ENCODE data around the gene KRTAP10-10.
"Not testable (repeated sequence)": the region's sequence is repeated elsewhere in the genome, so short reads cannot be mapped to it uniquely, and the experiment has no call there.

KRTAP10-10 gene

GRCh38 chr21:44601596-44602462 is 35.3 kb upstream of the KRTAP10-10 start:
- FAIRE-seq (no peak), DNase-seq (ENCODE audit: insufficient read length, low spot score) (no peak)

- FAIRE-seq (no peak), DNase-seq (ENCODE audit: insufficient read length, low spot score) (no peak)
These were observed 34.7 kb upstream of the KRTAP10-10 start for GRCh38 chr21:44602463-44602850.

- FAIRE-seq = no peak
These were observed 33.9 kb upstream of the KRTAP10-10 start for GRCh38 chr21:44603109-44603875.

GRCh38 chr21:44603911-44604310 is 33.2 kb upstream of the KRTAP10-10 start:
- FAIRE-seq = no peak
- no peak for DNase-seq (ENCODE audit: insufficient read length, low spot score)

More at GRCh38 chr21:44603109-44603875, 33.9 kb upstream of the KRTAP10-10 start:
- DNase-seq (ENCODE audit: insufficient read length, low spot score) = no peak

GRCh38 chr21:44606495-44606894 is 30.7 kb upstream of the KRTAP10-10 start:
- DNase-seq (ENCODE audit: insufficient read length, low spot score) (no peak), FAIRE-seq (no peak)

- FAIRE-seq (no peak), DNase-seq (ENCODE audit: insufficient read length, low spot score) (no peak)
These were observed 28.0 kb upstream of the KRTAP10-10 start for GRCh38 chr21:44609193-44609592.

GRCh38 chr21:44610157-44610843 is 26.9 kb upstream of the KRTAP10-10 start:
- not testable (repeated sequence) for DNase-seq (ENCODE audit: insufficient read length, low spot score); FAIRE-seq

GRCh38 chr21:44611551-44611950 is 25.6 kb upstream of the KRTAP10-10 start:
- no peak for FAIRE-seq
- DNase-seq (ENCODE audit: insufficient read length, low spot score) = no peak

- DNase-seq (ENCODE audit: insufficient read length, low spot score) = no peak
- no peak for FAIRE-seq
These were observed 25.1 kb upstream of the KRTAP10-10 start, which contains the start of gene KRTAP10-8 for GRCh38 chr21:44612029-44612486. Gene KRTAP10-8 (plus strand): TSS chr21:44612079. CDS start chr21:44612101, 22 bp downstream.

- DNase-seq (ENCODE audit: insufficient read length, low spot score) (no peak), FAIRE-seq (no peak)
These were observed 24.4 kb upstream of the KRTAP10-10 start for GRCh38 chr21:44612669-44613229.

- DNase-seq (ENCODE audit: insufficient read length, low spot score) = no peak
- FAIRE-seq = no peak
These were observed 23.6 kb upstream of the KRTAP10-10 start for GRCh38 chr21:44613386-44614155.

GRCh38 chr21:44614161-44614631 is 23.0 kb upstream of the KRTAP10-10 start:
- FAIRE-seq (no peak), DNase-seq (ENCODE audit: insufficient read length, low spot score) (no peak)

- DNase-seq (ENCODE audit: insufficient read length, low spot score) = no peak
- no peak for FAIRE-seq
These were observed 22.2 kb upstream of the KRTAP10-10 start for GRCh38 chr21:44614961-44615391.

- FAIRE-seq = no peak
These were observed 21.7 kb upstream of the KRTAP10-10 start for GRCh38 chr21:44615466-44615865.

GRCh38 chr21:44615911-44616590 is 21.1 kb upstream of the KRTAP10-10 start:
- DNase-seq (ENCODE audit: insufficient read length, low spot score) (no peak), FAIRE-seq (no peak)

More at GRCh38 chr21:44615466-44615865, 21.7 kb upstream of the KRTAP10-10 start:
- DNase-seq (ENCODE audit: insufficient read length, low spot score) = no peak

GRCh38 chr21:44616591-44616926 is 20.6 kb upstream of the KRTAP10-10 start:
- no peak for FAIRE-seq

GRCh38 chr21:44617071-44617501 is 20.1 kb upstream of the KRTAP10-10 start:
- no peak for DNase-seq (ENCODE audit: insufficient read length, low spot score)
- FAIRE-seq = no peak

More at GRCh38 chr21:44616591-44616926, 20.6 kb upstream of the KRTAP10-10 start:
- DNase-seq (ENCODE audit: insufficient read length, low spot score) = no peak

- DNase-seq (ENCODE audit: insufficient read length, low spot score) (no peak), FAIRE-seq (no peak)
These were observed 18.7 kb upstream of the KRTAP10-10 start for GRCh38 chr21:44618504-44618903.

GRCh38 chr21:44618909-44619308 is 18.2 kb upstream of the KRTAP10-10 start:
- no peak for DNase-seq (ENCODE audit: insufficient read length, low spot score)
- no peak for FAIRE-seq
